ENCODE measurements around the gene IGSF6.

The IGSF6 gene

DNA sequence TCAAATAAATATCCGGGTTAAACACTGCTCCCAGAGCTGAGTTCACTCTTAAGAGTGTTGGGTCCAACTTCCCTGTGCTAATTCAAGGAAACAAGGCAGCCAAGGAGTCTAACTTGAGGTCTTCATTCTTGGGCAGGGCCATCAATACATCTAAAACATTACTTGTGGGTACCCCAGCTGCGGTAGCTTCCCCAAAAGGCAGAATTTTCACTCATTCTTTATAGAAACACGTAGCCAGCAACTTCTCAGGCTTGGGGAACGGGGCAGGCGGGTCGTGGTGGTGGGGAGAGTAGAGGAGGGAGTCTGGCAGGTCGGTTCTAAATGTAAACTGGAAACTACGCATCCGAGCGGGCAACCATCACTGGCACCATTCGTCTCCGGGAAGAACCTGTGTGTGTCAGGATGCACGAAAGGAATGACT lies 53.7 kb downstream of the IGSF6 start:
- no peak for DNase-seq

GRCh38 chr16:21598206-21598605 lies 54.2 kb downstream of the IGSF6 start:
- no peak for DNase-seq

GRCh38 chr16:21597561-21598030 lies 54.8 kb downstream of the IGSF6 start:
- DNase-seq, result no peak

DNA sequence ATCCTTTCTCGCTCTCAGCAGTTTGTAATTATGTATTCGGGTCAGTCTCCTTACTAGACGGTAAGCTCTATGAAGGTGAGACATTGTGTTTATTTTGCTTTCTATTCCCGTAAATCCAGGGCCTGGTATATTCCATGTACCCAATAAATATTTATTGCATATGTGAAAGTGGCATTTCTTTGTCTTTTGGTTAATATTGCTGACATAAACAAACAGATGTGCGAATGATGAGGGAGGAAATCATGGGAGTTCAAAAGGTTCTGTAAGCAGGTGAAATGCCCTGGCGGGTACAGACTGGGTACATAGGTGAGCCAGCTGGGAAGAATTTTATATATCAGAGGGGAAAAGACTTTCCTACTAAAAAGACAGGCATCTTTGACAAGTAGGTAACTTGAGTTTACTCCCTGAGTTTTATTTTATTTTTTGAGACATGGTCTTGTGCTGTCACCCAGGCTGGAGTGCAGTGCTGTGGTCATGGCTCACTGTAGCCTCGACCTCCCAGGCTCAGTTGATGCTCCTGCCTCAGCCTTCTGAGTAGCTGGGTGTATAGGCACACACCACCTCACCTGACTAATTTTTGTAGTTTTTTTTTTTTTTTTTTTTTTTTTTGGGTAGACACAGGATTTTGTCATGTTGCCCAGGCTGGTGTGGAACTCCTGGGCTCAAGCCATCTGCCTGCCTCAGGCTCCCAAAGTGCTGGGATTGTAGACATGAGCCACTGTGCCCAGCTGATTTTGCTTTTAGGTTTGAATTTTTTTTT lies 58.7 kb downstream of the IGSF6 start:
- DNase-seq, result no peak

DNA sequence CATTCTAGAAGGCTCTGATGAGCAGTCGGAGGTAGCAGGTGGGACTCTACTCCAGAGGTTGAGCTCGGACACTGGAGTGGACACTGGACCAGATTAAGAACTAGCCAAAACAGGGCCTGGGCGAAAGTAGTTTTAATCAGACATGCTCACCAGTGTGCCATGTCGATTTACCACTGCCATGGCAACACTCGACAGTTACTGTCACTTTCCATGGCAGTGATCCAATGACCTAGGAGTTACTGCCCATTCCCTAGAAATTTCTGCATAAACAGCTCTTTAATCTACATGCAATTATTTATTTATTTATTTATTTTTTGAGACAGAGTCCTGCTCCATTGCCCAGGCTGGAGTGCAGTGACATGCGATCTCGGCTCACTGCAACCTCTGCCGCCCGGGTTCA lies 60.2 kb downstream of the IGSF6 start:
- no peak for DNase-seq

DNA sequence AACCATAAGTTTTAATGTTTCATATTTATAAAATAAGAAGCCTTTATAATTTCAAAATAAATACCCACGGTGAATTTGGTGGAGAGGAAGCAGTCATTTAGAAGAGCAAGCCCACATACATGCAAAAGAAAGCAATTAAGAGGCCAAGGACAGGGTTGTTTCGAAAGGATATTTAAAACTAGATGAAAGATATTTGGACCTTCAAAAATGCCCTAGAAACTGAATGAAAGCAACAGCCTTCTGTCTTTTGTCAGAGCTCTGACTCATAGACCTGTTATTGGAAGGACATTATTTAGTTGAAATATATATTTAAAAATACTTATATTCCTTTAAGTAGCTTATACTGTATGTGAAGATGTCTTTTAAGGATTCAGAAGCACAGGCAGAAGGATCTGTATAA lies 61.6 kb downstream of the IGSF6 start:
- no peak for DNase-seq

DNA sequence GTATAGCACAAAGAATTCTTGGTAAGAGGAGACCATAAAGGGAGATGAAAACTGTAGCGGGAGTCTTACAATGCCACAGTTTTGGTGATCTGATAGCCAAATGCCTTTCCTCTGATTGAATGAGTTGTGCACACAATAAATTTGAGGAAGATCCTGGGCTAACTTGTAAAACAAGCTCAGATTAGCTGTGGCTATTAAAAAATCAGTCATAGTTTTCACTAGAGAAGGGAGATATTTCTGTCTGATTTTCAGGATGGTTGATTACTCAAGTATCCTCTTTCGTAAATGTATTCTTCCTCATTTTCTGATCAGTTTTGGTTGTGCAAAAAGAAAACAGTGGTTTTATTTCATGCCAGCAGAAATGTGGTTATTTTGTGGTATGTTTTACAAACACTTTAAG lies 62.1 kb downstream of the IGSF6 start:
- DNase-seq, result no peak

DNA sequence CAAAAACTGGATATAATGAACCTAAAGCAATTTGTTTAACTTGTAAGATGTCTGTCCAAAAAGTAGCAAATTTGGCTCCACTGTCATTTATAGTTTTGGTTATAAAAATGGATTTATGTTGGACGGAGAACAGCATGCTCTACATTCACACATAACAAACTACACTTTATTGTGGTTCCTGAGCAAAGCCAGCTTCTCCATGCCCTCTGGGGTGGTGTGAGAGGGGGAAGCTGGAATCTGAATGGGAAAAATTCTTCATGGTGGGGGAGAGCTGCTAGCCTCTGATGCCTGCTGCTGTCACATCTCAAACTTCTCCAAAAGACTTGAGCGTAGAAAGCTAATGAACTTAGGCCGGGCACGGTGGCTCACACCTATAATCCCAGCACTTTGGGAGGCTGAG lies 62.9 kb downstream of the IGSF6 start:
- DNase-seq, result no peak
